Smooth muscle cell (in vitro differentiated cells): Measurements from ENCODE around the gene RIN3. TPM values are rescaled to one million over a fixed set of nuclear protein-coding genes. Genes with fewer than 3 reads are reported as not detected.

Experiments used
- DNase-seq: peaks from one replicate; lab custom pipeline; 2025; ENCODE audit not compliant: unreplicated experiment; lab: John Stamatoyannopoulos, UW
- H2AFZ ChIP-seq: fragments of 200-600 bp; sonication (generic); 2 replicates; pipeline ENCODE4 v1.6.0; 2016; ENCODE audit warnings: antibody characterized with exemption, low read depth, mild to moderate bottlenecking
- H3F3A ChIP-seq: fragments of 200-600 bp; sonication (generic); 2 replicates; pipeline ENCODE4 v1.6.0; 2017; ENCODE audit warnings: antibody characterized with exemption, low read depth
- H3K27ac ChIP-seq: fragments of 200-600 bp; sonication (generic); 2 replicates; pipeline ENCODE4 v1.5.1; 2016; ENCODE audit warnings: low read depth, mild to moderate bottlenecking
- H3K27me3 ChIP-seq: fragments of 200-600 bp; sonication (generic); 2 replicates; pipeline ENCODE4 v1.6.1; 2016; ENCODE audit warnings: low read depth, mild to moderate bottlenecking
- H3K36me3 ChIP-seq: fragments of 200-600 bp; sonication (generic); 2 replicates; pipeline ENCODE4 v1.5.1; 2016; ENCODE audit warnings: low read depth
- H3K4me1 ChIP-seq: fragments of 200-600 bp; sonication (generic); 2 replicates; pipeline ENCODE4 v1.5.1; 2016; ENCODE audit warnings: low read depth
- H3K4me2 ChIP-seq: fragments of 200-600 bp; sonication (generic); 2 replicates; pipeline ENCODE4 v1.6.0; 2016; ENCODE audit warnings: mild to moderate bottlenecking
- H3K4me3 ChIP-seq: fragments of 200-600 bp; sonication (generic); 2 replicates; pipeline ENCODE4 v1.5.1; 2016; ENCODE audit warnings: mild to moderate bottlenecking
- H3K79me2 ChIP-seq: fragments of 200-600 bp; sonication (generic); 2 replicates; pipeline ENCODE4 v1.6.0; 2016; ENCODE audit warnings: low read depth, mild to moderate bottlenecking
- H3K9ac ChIP-seq: fragments of 200-600 bp; sonication (generic); 2 replicates; pipeline ENCODE4 v1.6.0; 2016; ENCODE audit warnings: low read depth
- H3K9me3 ChIP-seq: fragments of 200-600 bp; sonication (generic); replicated peaks from 2 replicates; pipeline ENCODE4 v1.5.1; 2016; ENCODE audit warnings: low read depth
- H4K20me1 ChIP-seq: fragments of 200-600 bp; sonication (generic); 2 replicates; pipeline ENCODE4 v1.6.0; 2016; ENCODE audit warnings: low read depth
- CTCF ChIP-seq: fragments of 200-600 bp; sonication (generic); IDR thresholded peaks from 2 replicates; pipeline ENCODE4 v1.5.1; 2017; ENCODE audit warnings: borderline replicate concordance, mild to moderate bottlenecking, antibody characterized with exemption; ENCODE audit not compliant: insufficient read depth, poor library complexity, severe bottlenecking
- WGBS: methylation state at CpG from one replicate; pipeline ENCODE4 v1.1.7; 2016; ENCODE audit warnings: low lambda C conversion rate; 5-methylcytosine and 5-hydroxymethylcytosine counted together
- polyA plus RNA-seq: library from polyadenylated mRNA; unstranded; fragments of >200 nt; fragmentation: Nextera tagmentation; extraction: Ambion mirVana; gene quantifications from 2 replicates; pipeline ENCODE4 v1.2.1, GENCODE V29; 2016
- total RNA-seq: library from RNA; depleted of rRNA; stranded (reverse); fragments of >200 nt; gene quantifications from 2 replicates; pipeline ENCODE4 v1.2.3, GENCODE V29; 2014

The RIN3 gene
- total and polyA plus RNA-seq, 2 experiments from 2014 or later: 2.7 to 3.8 TPM

- H3F3A ChIP-seq: no peaks in the 10 kb centered on the region
- H3K4me2 ChIP-seq: no peak overlapping the region
- no peaks in the 10 kb centered on the region for H3K9me3 ChIP-seq
- no peak overlapping the region for H3K9ac ChIP-seq
- DNase-seq: no peak
- no peak overlapping the region for H3K4me3 ChIP-seq
- H4K20me1 ChIP-seq: no peaks in the 10 kb centered on the region
- H2AFZ ChIP-seq: no peak overlapping the region
- H3K27ac ChIP-seq: no peak overlapping the region
- 96% methylated on average over 5 of the region's 5 CpGs for WGBS
- no peaks in the 10 kb centered on the region for H3K27me3 ChIP-seq
- no peaks in the 10 kb centered on the region for H3K36me3 ChIP-seq
- no peaks in the 10 kb centered on the region for H3K79me2 ChIP-seq
- no peaks in the 10 kb centered on the region for H3K4me1 ChIP-seq
- TF ChIP-seq CTCF: no peak
Measured at GRCh38 chr14:92607702-92608429, 94.3 kb downstream of the RIN3 start.

GRCh38 chr14:92609955-92610354 lies 96.4 kb downstream of the RIN3 start:
- no peak for DNase-seq
- WGBS: 88% methylated on average over 4 of the region's 4 CpGs

GRCh38 chr14:92610849-92611271 lies 97.3 kb downstream of the RIN3 start:
- DNase-seq: no peak
- no peaks in the 10 kb centered on the region for H3K4me1 ChIP-seq
- no peaks in the 10 kb centered on the region for H3K9me3 ChIP-seq
- WGBS: 97% methylated on average over 7 of the region's 7 CpGs
- H3K9ac ChIP-seq: no peak overlapping the region
- no peaks in the 10 kb centered on the region for H3F3A ChIP-seq
- H3K4me3 ChIP-seq: no peak overlapping the region
- H3K4me2 ChIP-seq: no peak overlapping the region
- TF ChIP-seq CTCF: no peak
- no peaks in the 10 kb centered on the region for H3K27me3 ChIP-seq
- H3K79me2 ChIP-seq: no peaks in the 10 kb centered on the region
- no peaks in the 10 kb centered on the region for H3K36me3 ChIP-seq
- H4K20me1 ChIP-seq: no peaks in the 10 kb centered on the region
- H3K27ac ChIP-seq: no peak overlapping the region
- H2AFZ ChIP-seq: no peak overlapping the region

More at GRCh38 chr14:92609955-92610354, 96.4 kb downstream of the RIN3 start:
- H3F3A ChIP-seq: no peaks in the 10 kb centered on the region
- no peak overlapping the region for H3K27ac ChIP-seq
- H3K4me1 ChIP-seq: no peaks in the 10 kb centered on the region
- H3K9ac ChIP-seq: no peak overlapping the region
- H3K27me3 ChIP-seq: no peaks in the 10 kb centered on the region
- TF ChIP-seq CTCF: no peak
- no peak overlapping the region for H3K4me3 ChIP-seq
- no peak overlapping the region for H2AFZ ChIP-seq
- H3K9me3 ChIP-seq: no peaks in the 10 kb centered on the region
- no peaks in the 10 kb centered on the region for H3K79me2 ChIP-seq
- no peaks in the 10 kb centered on the region for H4K20me1 ChIP-seq
- no peaks in the 10 kb centered on the region for H3K36me3 ChIP-seq
- H3K4me2 ChIP-seq: no peak overlapping the region
